Activated CD4-positive, alpha-beta memory T cell treated with anti-CD3 and anti-CD28 coated beads, Interleukin-2, amount 10 ng/mL, durations not matched to agents 7 days and 5 days (primary cell): ENCODE measurements around the gene CAMK2G. TPM values are rescaled to one million over a fixed set of nuclear protein-coding genes. Genes with fewer than 3 reads are reported as not detected.

Experiments
- CTCF ChIA-PET: fragments of 350-600 bp; sonication (Branson Sonifier 250); formaldehyde crosslinking; loops from one replicate; lab custom pipeline; 2021; ENCODE audit warnings: antibody characterized with exemption, inconsistent platforms; lab: Charles Lee
- POLR2A ChIA-PET: fragments of 350-600 bp; sonication (Branson Sonifier 250); formaldehyde crosslinking; loops from one replicate; lab custom pipeline; 2021; ENCODE audit warnings: antibody characterized with exemption; lab: Charles Lee
- DNase-seq: peaks from one replicate; pipeline ENCODE4 v3.0.0-alpha.2; 2020
- H3K27ac Mint-ChIP-seq: one replicate; pipeline ENCODE4 v1.8.0; 2021; ENCODE audit warnings: mild to moderate bottlenecking, mixed read lengths
- H3K27me3 Mint-ChIP-seq: one replicate; pipeline ENCODE4 v1.8.0; 2021; ENCODE audit warnings: mixed read lengths
- H3K36me3 Mint-ChIP-seq: one replicate; pipeline ENCODE4 v1.8.0; 2021; ENCODE audit warnings: low read depth, mixed read lengths
- H3K4me1 Mint-ChIP-seq: one replicate; pipeline ENCODE4 v1.8.0; 2021; ENCODE audit warnings: mixed read lengths
- H3K4me3 Mint-ChIP-seq: one replicate; pipeline ENCODE4 v1.8.0; 2021; ENCODE audit warnings: mild to moderate bottlenecking, mixed read lengths
- H3K9me3 Mint-ChIP-seq: one replicate; pipeline ENCODE4 v1.8.0; 2021; ENCODE audit warnings: mixed read lengths
- total RNA-seq, 2 experiments: library from RNA; stranded (reverse); gene quantifications; one replicate each; pipeline ENCODE4 v1.2.3, GENCODE V29; 2021

CAMK2G gene
- total RNA-seq, 2 experiments from 2014 or later = 46.4 to 48.5 TPM

DNA sequence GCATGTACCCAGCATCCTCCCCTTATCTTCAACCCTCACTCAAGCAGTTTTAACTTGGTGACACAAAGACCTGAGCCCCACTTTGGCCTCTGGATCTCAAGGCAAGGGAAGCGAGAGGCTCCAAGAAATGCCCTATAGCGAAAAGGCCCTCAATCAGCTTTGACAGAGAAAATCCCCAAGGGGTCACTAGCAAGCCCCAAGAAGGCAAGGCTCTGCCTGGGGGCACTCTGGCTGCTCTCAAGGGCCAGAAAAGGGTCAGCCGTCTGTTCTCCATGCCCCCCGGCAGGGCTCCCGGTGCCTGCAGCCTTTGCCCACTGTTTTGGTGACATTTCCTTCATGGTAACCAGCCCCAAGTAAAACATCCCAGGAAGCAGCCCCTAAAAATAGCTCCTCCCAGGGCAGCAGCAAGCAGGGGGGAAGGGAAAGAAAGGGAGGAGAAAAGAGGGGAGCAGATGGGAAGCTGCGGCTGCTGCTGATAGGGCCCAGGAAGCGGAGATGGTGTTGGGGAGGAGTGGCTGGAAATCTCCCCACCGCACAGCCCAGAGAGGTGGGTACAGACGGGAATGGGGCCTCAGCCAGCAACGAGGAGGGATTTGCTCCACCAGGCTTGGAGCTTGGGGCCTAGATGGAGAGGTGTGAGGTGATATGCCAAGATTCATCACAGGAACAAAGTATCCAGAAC, 7.1 kb downstream of the CAMK2G start:
- peak overlapping the region; percentile 99 for H3K27ac Mint-ChIP-seq
- H3K4me3 Mint-ChIP-seq = no peak overlapping the region
- CTCF ChIA-PET = interaction anchor here (0.8 to 9.9 kb wide), 2 partner anchors 12 to 74 kb away, joined by 3 to 111 read pairs; no protein-coding TSS in a partner anchor
- no peak for DNase-seq
- H3K27me3 Mint-ChIP-seq = no peaks in the 10 kb centered on the region
- POLR2A ChIA-PET = interaction anchor here (1.4 to 3.6 kb wide), 3 partner anchors 7 to 12 kb away, joined by 4 to 36 read pairs (median 6); partner anchors contain the start of gene CAMK2G
- H3K4me1 Mint-ChIP-seq = peaks cover 85% of the 10 kb centered on the region
- H3K9me3 Mint-ChIP-seq = no peaks in the 10 kb centered on the region
- peaks cover 65% of the 10 kb centered on the region for H3K36me3 Mint-ChIP-seq

DNA sequence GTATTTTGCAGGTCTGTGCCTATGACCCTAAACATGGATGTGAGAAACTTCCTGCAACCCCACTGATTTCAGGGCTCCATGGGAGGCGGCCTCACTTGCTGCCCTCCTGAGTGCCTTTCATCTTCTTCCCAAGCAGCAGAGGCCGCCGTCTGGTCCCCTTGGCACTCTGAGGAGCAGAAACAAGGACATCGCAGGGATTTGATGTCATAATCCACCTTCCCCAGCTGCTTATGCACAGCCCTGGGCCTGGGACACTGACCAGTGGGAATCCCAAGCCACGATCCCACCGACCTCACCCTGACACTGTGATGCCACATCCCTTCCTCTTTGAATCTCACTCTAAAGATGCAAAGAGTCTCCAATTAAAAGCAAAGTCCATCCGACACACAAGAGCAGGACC, 7.7 kb downstream of the CAMK2G start:
- Mint-ChIP-seq H3K4me3 (peak overlapping the region; percentile 80), H3K4me1 (peaks cover 85% of the 10 kb centered on the region), H3K27me3 (no peaks in the 10 kb centered on the region), H3K9me3 (no peaks in the 10 kb centered on the region), H3K36me3 (peaks cover 60% of the 10 kb centered on the region), H3K27ac (peak overlapping the region; percentile 99)
- CTCF ChIA-PET = interaction anchor here (0.8 to 9.9 kb wide), 8 partner anchors 7 to 125 kb away, joined by 3 to 111 read pairs (median 4); no protein-coding TSS in a partner anchor
- no peak for DNase-seq
- POLR2A ChIA-PET = interaction anchor here (1.0 to 3.6 kb wide), 3 partner anchors 8 to 94 kb away, joined by 4 to 36 read pairs (median 9); partner anchors contain the start of gene CAMK2G

DNA sequence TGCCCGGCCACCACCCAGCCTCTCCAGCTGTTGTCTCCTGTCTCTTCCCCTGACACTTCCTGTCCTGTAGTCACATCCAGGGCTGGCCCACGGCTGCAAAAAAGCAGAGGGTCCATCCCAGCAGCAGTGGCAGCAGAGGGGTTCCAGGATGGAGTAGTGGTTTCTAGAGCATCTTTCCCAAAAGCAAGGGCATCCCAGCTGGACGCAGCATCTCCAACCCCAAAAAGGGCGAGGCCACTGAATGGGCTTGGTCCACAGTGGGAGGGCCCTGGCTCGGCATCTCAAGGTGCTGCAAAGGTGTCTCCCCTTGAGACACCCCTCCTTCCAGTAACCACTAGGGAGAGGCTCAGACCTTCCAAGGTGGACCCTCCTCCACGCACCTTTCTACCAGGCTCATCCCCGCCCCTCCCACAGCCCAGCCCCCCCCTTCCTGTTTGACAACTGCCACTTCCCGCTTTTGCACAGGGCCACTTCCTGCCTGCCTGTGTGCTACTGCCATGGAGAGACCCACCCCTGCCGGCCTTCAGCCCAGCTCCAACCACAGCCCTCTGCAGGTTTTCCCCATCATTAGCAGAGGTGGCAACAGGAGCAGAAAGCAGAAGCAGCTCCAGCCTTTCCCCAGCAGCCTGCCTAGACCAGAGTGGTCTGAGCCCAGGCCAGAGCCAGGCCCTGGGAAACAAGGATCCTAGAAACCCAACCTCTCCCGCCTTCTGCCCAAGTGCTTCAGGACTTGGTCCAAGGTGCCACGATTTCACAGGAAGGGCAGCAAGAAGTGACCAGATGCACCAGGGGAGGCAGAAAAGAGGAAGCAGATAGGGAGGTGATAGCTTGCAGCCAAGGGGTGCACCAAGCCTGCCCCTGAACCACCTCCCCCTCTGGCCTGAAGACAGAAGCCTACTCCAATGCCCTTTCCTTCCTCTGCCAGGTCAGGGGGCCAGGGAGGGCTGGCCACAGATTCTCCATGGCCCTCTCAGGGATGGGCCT, 8.6 kb downstream of the CAMK2G start:
- H3K27me3 Mint-ChIP-seq = no peaks in the 10 kb centered on the region
- H3K4me3 Mint-ChIP-seq = peak overlapping the region; percentile 80
- H3K27ac Mint-ChIP-seq = peak overlapping the region; percentile 99
- POLR2A ChIA-PET = interaction anchor here (0.7 to 3.6 kb wide), 11 partner anchors 9 to 132 kb away, joined by 3 to 36 read pairs (median 5); partner anchors contain the start of genes CAMK2G, CHCHD1 and VCL
- CTCF ChIA-PET = interaction anchor here (0.9 to 9.9 kb wide), 10 partner anchors 8 to 125 kb away, joined by 3 to 111 read pairs (median 4); no protein-coding TSS in a partner anchor
- H3K36me3 Mint-ChIP-seq = peaks cover 55% of the 10 kb centered on the region
- H3K4me1 Mint-ChIP-seq = peaks cover 86% of the 10 kb centered on the region
- H3K9me3 Mint-ChIP-seq = no peaks in the 10 kb centered on the region
- DNase-seq = peak; percentile 70

DNA sequence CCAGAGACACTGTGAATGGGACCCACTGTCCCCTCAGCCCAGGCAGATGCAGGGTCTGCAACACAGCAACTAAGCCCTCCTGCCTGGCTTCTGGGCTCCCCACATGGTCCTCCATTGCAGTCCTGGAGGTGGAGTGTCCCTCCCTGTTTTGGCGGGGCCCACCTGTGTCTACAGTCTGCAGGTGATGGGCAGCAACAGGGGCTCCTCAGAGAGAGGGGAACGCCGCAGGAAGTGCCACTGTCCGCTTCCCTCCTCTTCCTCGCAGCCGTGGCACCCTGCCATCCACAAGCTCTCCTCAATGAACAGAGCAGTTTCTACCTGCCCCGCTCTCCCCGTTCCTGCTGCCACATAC, 9.3 kb downstream of the CAMK2G start:
- Mint-ChIP-seq H3K36me3 (peaks cover 56% of the 10 kb centered on the region), H3K4me3 (peak overlapping the region; percentile 80), H3K9me3 (no peaks in the 10 kb centered on the region), H3K4me1 (peaks cover 87% of the 10 kb centered on the region), H3K27ac (peak overlapping the region; percentile 99), H3K27me3 (no peaks in the 10 kb centered on the region)
- no peak for DNase-seq
- ChIA-PET CTCF (interaction anchor here (1.2 to 9.9 kb wide), 6 partner anchors 9 to 75 kb away, joined by 3 to 111 read pairs (median 4); partner anchors contain the start of gene CAMK2G), POLR2A (interaction anchor here (1.1 to 3.6 kb wide), 8 partner anchors 9 to 133 kb away, joined by 3 to 36 read pairs (median 8); partner anchors contain the start of genes CAMK2G and VCL)

DNA sequence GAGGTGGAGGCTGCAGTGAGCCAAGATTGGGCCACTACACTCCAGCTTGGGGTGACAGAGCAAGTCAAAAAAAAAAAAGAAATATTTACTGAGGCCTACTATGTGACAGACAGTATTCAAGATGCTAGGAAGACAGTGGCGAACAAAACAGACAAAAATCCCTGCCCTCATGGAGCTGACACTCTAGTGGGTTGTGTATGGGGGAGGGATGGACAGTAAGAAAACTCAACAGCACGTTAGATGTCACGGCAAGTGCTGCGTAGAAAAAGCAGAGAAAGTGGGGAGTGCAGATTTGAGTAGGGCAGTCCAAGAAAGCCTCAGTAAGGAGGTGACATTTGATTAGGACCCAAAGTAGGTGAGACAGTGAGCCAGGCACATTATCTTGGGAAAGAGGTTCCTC, 10.1 kb downstream of the CAMK2G start:
- peaks cover 92% of the 10 kb centered on the region for H3K4me1 Mint-ChIP-seq
- ChIA-PET CTCF (interaction anchor here (0.7 to 9.9 kb wide), 7 partner anchors 10 to 19 kb away, joined by 3 to 111 read pairs (median 4); partner anchors contain the start of gene CAMK2G), POLR2A (interaction anchor here (1.1 to 3.6 kb wide), 6 partner anchors 10 to 92 kb away, joined by 4 to 36 read pairs (median 8); partner anchors contain the start of gene CAMK2G)
- H3K4me3 Mint-ChIP-seq = peak overlapping the region; percentile 80
- no peak for DNase-seq
- H3K27ac Mint-ChIP-seq = peak overlapping the region; percentile 99
- H3K9me3 Mint-ChIP-seq = no peaks in the 10 kb centered on the region
- no peaks in the 10 kb centered on the region for H3K27me3 Mint-ChIP-seq
- peaks cover 55% of the 10 kb centered on the region for H3K36me3 Mint-ChIP-seq

DNA sequence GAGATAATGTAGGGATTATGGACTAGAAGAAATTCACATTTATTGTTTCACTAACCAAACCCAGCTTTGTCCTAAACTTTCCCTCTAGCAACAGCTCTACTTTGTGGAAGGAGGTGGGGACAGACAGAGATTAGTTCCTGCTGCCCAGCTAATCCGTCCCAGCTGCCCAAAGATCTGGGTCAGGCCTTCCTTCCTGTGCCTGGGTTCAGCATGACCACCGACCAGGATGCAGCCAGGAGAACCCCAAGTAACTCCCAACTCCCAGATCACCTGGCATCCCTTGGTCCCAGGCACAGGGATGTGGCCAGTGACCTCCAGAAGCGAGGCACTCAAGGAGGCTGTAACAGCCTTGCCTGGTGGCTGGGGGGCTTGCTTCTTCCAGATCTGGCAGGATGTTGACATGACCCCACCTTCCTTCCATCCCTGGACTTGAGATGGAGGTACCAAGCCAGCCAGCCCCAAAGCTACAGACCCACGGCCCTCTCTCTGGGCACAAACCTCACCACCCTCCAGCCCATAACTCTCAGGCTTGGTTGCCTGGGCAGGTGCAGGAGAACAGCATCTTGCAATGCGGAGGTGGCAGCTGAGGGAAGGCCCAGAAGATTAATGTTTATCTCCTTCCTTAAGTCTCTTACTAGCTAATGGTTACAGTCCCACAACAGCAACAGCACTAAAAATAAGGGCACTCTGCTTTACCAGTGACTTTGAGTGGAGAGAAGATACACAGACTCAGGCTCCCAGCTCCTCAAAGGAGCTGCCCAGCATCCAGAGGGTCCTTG, 11.1 kb downstream of the CAMK2G start:
- peaks cover 95% of the 10 kb centered on the region for H3K4me1 Mint-ChIP-seq
- POLR2A ChIA-PET = interaction anchor here (1.6 to 3.6 kb wide), 3 partner anchors 10 to 17 kb away, joined by 7 to 36 read pairs (median 8); partner anchors contain the start of gene CAMK2G
- H3K27ac Mint-ChIP-seq = peak overlapping the region; percentile 26
- H3K4me3 Mint-ChIP-seq = no peak overlapping the region
- no peaks in the 10 kb centered on the region for H3K27me3 Mint-ChIP-seq
- CTCF ChIA-PET = interaction anchor here (1.0 to 9.9 kb wide), 7 partner anchors 9 to 94 kb away, joined by 3 to 111 read pairs (median 5); no protein-coding TSS in a partner anchor
- H3K36me3 Mint-ChIP-seq = peaks cover 59% of the 10 kb centered on the region
- no peak for DNase-seq
- no peaks in the 10 kb centered on the region for H3K9me3 Mint-ChIP-seq

DNA sequence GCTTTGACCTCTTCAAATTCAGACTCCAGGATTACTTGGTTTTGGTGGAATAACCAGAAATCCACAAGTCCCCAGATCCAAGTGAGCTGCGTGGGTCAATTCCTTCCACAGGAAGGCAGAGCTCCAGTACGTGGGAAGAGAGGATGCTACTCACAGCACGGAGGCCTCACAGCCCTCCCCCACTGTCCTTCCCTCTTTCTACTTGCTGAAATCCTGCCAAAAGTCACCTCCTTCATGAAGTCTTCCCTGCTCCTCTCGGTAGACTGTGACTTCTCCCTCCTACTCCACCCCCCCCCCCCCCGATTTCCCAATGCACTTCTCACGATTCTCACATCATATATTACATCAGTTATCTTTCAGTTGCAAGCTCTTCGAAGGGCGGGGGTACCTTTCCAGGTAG, 12.3 kb downstream of the CAMK2G start:
- POLR2A ChIA-PET = interaction anchor here (0.9 to 2.1 kb wide), 6 partner anchors 10 to 367 kb away, joined by 3 to 7 read pairs (median 5); partner anchors contain the start of gene CAMK2G
- CTCF ChIA-PET = interaction anchor here (1.1 to 9.9 kb wide), 6 partner anchors 8 to 78 kb away, joined by 3 to 111 read pairs (median 7); no protein-coding TSS in a partner anchor

DNA sequence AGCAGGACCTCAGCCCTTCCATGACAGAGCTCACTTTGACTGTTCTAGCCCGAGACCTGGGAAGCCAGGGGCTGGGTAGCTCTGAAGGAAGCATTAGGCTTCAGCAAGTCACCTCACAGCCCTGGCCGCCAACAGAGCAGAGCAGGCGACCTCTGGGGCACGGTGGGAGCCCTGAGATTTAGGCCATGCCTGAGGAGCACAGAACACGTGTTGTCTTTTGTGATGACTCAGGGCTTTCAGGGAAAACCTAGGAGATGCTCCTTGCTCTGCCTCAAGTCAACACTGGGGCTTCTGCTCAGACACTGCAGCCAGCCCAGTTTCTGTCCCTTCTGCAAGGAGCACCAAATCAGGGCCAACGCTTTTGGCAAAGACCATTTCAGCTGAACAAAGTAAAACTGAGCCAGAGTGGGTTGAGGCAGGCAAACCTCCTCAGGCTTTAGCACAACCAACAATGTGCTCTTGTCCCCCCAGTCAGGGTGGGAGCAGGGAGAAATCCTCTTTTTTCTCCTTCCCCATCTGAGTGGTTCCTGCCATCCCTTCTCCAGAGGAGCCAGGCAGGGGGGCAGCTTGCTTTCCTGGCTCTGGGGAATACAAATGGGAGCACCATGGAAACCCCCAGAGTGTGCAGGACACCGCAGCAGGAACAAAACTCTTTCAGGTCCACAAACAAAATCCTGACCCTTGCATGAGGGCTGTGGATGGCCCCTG, 14.4 kb downstream of the CAMK2G start:
- Mint-ChIP-seq H3K27me3 (no peaks in the 10 kb centered on the region), H3K4me3 (no peak overlapping the region), H3K36me3 (peaks cover 75% of the 10 kb centered on the region), H3K4me1 (peaks cover 88% of the 10 kb centered on the region), H3K27ac (peak overlapping the region; percentile 86), H3K9me3 (no peaks in the 10 kb centered on the region)
- no peak for DNase-seq
- POLR2A ChIA-PET = interaction anchor here (0.8 to 4.7 kb wide), 7 partner anchors 8 to 149 kb away, joined by 3 to 25 read pairs (median 6); partner anchors contain the start of gene CAMK2G
- CTCF ChIA-PET = interaction anchor here (1.2 to 6.0 kb wide), 4 partner anchors 10 to 263 kb away, joined by 3 to 66 read pairs (median 14); no protein-coding TSS in a partner anchor

More for the DNA sequence above, 12.3 kb downstream of the CAMK2G start:
- no peaks in the 10 kb centered on the region for H3K9me3 Mint-ChIP-seq
- H3K36me3 Mint-ChIP-seq = peaks cover 70% of the 10 kb centered on the region
- peaks cover 95% of the 10 kb centered on the region for H3K4me1 Mint-ChIP-seq
- DNase-seq = no peak
- H3K27me3 Mint-ChIP-seq = no peaks in the 10 kb centered on the region
- H3K27ac Mint-ChIP-seq = no peak overlapping the region
- no peak overlapping the region for H3K4me3 Mint-ChIP-seq

DNA sequence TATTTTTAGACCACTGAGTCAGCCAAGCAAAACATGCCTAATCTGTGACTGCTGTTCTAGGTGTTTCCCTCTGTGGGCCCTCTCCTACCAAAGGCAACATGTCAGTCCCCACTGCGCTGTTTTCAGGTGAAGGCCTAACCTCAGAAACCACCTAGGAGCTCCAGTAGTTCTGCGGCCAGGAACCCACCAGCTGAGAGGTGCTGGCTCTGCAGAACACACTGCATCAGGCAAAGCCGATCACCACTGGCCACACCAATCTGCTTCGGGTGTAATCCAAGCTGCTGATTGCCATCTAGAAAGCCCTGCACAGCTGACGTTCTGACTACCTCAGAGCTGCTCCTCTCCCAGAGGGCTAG, 14.9 kb downstream of the CAMK2G start:
- H3K27me3 Mint-ChIP-seq = no peaks in the 10 kb centered on the region
- H3K27ac Mint-ChIP-seq = peak overlapping the region; percentile 86
- H3K9me3 Mint-ChIP-seq = no peaks in the 10 kb centered on the region
- peak; percentile 81 for DNase-seq
- POLR2A ChIA-PET = interaction anchor here (0.8 to 4.7 kb wide), 7 partner anchors 9 to 149 kb away, joined by 3 to 25 read pairs (median 6); partner anchors contain the start of gene CAMK2G
- peaks cover 86% of the 10 kb centered on the region for H3K4me1 Mint-ChIP-seq
- H3K36me3 Mint-ChIP-seq = peaks cover 75% of the 10 kb centered on the region
- no peak overlapping the region for H3K4me3 Mint-ChIP-seq
- CTCF ChIA-PET = interaction anchor here (1.2 to 6.0 kb wide), 4 partner anchors 10 to 264 kb away, joined by 3 to 66 read pairs (median 14); no protein-coding TSS in a partner anchor

DNA sequence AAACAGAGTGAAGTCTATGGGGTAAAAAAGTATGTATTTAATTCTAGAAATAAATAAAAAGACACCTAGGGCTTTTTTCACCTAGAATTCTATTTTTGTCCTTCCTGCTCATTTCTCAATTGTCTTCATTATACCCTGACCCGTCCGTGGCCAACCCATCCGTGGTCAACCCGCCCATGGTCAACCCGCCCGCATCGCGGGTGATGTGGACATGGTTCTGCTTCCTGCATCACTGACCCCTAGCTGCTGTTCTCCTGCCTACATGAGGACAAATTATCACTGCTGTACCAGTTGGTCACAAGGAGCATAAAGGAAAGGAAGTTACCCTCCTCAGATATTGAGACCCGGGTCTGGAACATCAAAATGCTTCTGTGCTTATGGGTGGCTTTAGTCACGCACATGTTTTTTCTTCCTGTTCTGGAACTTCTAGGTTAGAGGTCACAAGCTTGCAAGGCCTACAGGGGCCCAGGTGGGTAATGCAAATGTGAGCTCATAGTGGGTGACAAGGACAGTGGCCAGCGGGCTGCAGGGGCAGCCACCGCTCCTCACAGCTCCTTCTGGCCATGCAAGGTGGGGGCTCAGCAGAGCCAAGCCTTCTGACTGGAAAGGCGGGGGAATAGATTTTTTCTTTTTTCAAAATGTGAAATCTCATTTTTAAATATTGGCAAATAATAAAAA, 15.5 kb downstream of the CAMK2G start:
- Mint-ChIP-seq H3K4me3 (peak overlapping the region; percentile 32), H3K9me3 (no peaks in the 10 kb centered on the region), H3K36me3 (peaks cover 72% of the 10 kb centered on the region)

More for the DNA sequence above, 15.5 kb downstream of the CAMK2G start:
- DNase-seq = no peak
- H3K27ac Mint-ChIP-seq = peak overlapping the region; percentile 86
- H3K27me3 Mint-ChIP-seq = no peaks in the 10 kb centered on the region
- ChIA-PET CTCF (interaction anchor here (1.2 to 6.0 kb wide), 4 partner anchors 9 to 264 kb away, joined by 3 to 66 read pairs (median 14); no protein-coding TSS in a partner anchor), POLR2A (interaction anchor here (0.8 to 4.7 kb wide), 8 partner anchors 9 to 98 kb away, joined by 3 to 25 read pairs (median 5); partner anchors contain the start of gene CAMK2G)
- H3K4me1 Mint-ChIP-seq = peaks cover 84% of the 10 kb centered on the region
